GM21825 (cell line): ENCODE measurements around the gene PMM2.

ENCODE experiments used
- ATAC-seq: cut with Tn5 transposase; IDR thresholded peaks from one replicate; pipeline ENCODE4 v1.9.1; 2021; ENCODE audit warnings: mild to moderate bottlenecking, moderate library complexity; ENCODE audit not compliant: unreplicated experiment

The PMM2 gene

DNA sequence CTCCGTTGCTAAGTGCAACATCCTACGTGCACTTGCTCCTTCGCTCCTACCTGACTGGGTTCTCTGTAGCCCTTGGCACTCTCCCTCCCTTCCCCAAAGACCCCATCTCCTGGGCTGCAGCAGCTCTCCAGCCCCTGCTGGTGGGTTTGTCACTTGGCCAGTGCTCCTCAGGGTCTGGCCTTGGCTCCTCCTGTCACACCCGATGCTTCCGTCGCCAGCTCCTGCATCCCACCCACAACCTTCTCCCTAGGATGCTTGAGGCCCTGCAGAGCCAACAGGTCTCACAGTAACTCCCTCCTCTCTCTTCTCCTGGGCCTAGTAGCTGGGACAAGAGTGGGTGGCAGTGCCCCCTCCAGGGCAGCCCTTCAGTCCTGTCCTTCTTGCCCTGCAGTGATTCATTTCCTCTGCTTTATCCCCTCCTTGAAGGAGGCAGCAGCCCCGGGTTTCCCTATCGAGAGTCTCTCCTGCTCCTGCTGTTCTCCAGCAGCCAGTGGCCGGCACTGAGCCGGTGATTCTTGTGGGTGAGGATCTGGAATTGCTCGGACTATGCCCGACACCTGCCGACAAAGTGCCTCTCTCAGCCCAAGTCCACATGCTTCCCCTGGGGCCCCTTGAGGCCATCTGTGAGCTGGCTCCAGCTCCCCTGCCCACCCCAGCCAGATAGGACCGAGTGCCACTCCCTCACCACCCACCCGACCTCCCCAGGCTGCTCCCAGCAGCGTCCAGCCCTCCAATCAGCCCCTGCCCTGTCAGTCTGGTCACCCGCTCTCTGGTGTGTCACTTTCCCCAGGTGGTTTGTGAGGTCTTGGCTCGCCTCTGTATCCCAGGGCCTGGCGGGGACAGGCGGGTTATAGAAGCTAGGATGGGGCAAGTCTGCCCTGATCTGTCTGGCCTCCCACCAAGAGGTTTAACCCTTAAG lies 88.3 kb downstream of the PMM2 start:
- no peak for ATAC-seq

GRCh38 chr16:8886593-8887430 lies 89.2 kb downstream of the PMM2 start:
- ATAC-seq, result no peak

DNA sequence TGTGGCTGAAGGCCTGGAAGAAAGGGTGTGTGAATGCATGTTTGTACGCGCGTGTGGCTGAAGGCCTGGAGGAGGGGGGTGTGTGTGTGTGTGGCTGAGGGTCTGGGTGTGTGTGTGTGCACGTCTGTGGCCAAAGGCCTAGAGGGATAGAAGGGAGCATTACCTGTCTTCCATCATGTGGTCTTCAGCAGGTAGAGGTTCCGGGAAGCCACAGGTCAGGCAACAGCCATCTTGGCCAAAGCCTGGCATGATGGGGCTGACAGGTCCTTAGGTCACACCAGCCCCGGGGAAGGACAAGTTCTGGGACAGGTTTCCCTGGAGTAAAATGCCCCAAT lies 89.8 kb downstream of the PMM2 start:
- ATAC-seq, result no peak

DNA sequence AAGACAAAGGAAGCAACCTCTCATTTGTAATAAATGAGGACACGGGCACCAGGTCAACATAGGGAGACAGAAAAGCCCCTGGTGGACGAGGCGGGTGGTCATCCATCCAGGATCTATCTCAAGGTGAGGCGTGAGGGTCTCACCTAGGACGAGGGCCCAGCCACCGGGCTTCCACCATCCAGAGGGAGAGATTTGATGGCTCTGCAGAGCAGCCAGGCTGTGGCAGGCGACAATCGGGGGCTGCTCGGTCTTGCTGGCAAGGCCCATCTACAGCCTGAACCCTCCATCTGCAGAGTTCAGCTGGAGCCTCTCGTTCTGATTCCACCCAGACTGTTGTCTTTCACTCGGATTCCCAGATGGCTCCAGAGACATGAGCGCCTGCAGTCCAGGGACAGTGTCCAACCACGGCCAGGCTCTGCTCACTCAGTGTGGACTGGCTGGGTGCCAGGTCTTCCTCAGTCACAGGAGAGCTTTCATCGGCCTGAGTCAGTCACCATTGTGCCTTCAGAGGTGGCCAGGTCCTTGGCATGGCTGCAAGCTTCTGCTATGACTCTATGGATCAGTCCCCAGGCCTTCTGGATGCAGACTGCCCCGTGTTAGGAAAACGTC lies 90.4 kb downstream of the PMM2 start:
- no peak for ATAC-seq

DNA sequence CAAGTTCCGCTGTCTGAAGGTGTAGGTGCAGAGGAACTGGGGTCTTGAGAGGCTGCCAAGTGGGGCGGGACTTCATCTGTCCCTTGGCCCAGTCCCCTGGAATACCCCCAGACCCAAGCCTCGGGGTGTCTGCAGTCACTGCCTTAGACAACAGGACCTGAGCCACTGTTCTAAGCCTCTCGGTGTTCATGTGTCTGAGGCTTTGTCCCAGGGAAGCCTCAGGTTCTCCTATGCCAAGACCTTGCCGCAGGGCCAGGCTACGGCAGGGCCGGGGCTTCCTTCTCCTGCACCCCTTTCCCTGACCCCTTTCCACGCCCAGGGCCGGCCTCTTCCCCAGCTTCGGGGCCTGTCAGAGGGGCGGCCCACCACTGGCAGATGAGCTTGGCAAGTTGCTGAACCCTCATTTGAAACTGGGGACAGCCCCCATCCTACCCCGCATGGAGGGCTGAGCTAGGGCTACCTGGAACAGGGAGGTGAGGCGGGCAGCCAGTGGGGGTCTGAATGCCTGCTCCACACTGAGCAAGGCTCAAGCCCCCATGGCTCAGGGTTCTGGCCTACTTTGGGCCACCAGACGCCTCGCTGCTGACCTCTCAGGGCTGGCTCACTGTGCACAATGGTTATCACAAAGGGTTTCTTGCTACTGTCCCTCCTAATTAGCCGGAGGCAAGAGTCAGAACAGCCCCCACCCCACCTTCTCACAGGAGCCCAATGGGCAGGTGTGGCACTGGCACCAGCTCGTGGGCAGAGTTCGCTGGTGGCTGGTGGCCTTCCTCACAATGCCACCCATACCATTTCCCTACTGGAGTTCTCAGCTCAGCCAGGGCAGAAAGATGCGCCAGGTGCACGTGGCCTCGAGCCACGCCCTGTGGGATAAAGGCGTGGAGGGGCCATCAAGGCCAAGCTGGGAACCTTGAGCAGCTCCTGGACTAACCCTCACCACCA lies 91.6 kb downstream of the PMM2 start:
- no peak for ATAC-seq

GRCh38 chr16:8889893-8890548 lies 92.4 kb downstream of the PMM2 start:
- ATAC-seq, result no peak

DNA sequence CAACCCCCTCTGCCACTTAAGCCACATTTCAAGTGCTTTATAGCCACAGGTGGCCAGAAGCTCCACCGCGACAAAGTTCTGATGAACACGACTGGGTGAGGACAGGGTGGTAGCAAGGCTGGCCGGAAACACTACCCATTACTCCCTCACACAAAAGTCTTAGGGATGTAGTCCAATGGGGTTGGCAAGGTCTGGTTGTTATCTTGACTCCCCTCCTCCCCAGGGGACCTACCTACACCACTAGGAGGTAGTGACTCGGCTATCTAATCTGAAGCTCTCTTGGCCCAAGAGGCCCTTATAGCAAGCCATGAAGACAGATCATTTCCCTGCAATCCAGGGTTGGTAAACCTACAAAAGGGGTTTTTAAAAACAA lies 92.9 kb downstream of the PMM2 start:
- ATAC-seq, result no peak

- ATAC-seq, result peak; percentile 20
Observed at GRCh38 chr16:8892101-8892575, 94.5 kb downstream of the PMM2 start.

DNA sequence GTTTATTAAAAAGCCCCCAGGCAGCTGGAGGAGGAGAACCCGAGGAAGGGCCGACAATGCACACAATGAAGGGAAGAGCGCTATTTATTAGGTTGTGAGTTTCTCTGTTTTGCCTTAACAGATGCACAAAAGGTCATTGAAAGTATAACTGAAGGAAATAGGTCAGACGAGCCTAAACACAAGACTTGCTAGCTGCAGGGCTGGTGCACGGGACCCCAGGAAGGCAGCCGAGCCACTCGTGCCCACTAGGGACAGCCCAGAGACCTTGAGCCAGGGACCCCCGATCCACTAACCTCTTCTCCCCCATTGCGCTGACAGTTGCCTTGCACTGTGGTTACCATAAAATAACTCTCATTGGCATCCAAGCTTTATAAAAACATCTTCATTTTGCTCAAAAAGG lies 95.8 kb downstream of the PMM2 start:
- no peak for ATAC-seq

- ATAC-seq, result no peak
Observed at GRCh38 chr16:8893976-8894690, 96.5 kb downstream of the PMM2 start.

DNA sequence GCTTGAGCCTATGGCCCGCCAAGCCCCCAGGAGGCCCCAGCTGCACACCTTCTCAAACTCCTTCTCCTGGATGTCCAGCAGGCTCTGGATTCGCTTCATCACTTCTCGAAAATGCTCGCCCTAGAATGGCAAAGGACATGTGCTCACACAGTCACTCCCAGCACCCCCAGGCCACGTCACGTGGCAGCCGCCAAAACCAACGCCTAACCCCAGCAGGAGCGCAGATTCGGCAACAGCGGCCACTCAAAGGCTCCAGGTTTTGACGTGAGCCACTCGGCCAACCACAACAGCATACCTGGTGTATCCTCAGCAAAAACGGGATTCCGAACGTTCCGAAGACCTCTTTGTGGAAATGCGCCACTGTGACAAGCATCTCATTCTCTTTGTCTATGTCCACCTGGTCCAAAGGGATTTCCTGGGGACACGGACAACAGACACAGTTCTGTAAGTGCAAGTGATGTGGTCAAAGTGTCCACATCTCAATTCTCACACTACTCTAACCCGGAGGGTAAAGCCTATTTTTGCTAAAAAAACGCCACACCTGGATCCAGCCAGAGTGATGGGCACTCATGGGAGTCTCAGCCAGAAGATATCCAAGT lies 97.2 kb downstream of the PMM2 start:
- no peak for ATAC-seq

DNA sequence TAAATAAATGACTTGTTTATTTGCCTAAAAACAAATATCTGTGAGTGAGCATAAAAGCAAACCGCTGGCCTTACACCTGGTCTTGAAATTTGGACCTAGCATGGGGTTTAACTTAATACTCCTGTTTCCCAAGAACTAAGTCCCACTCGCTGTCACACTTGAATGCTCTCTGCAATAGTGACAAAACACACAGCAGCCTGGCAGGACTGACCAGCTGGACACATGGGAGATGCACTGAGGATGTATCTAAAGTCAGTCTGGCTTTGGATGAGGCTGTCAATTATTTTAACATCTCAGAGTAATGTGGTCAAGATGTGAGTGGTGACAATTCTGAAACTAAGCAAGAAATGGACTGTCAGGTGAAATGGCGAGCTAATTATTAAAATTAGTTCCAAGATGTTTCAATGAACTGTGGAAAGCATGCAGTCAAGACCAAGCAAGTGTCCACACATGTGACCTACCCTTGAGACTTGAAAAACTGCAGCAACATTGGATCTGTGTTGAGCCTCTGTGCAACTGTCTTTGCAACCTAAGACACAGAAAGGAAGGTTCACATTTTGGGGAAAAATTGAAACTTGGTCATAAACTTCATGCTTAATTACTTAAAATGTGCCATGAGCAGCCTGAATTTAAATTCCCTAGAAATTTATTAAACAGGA lies 101.2 kb downstream of the PMM2 start:
- ATAC-seq, result no peak
